Testis (tissue), 2 donors: ENCODE data around the gene TM9SF4.

Experiments used
- POLR2A ChIP-seq: fragments of 450-650 bp; IDR thresholded peaks from one replicate; pipeline ENCODE4 v1.6.1; 2017; ENCODE audit warnings: antibody characterized with exemption, mild to moderate bottlenecking, moderate library complexity
- TF ChIP-seq, protein P1 (sequence below), 3 experiments: fragments of 450-650 bp in 2 of 3; fragments of 200-600 bp in 1 of 3; sonication (generic) in 1 of 3; IDR thresholded peaks; one replicate each; pipeline ENCODE4 v1.5.1; 2016 to 2019; ENCODE audit warnings: antibody characterized with exemption in 3 of 3, mild to moderate bottlenecking in 2 of 3, moderate library complexity in 1 of 3

DNA sequence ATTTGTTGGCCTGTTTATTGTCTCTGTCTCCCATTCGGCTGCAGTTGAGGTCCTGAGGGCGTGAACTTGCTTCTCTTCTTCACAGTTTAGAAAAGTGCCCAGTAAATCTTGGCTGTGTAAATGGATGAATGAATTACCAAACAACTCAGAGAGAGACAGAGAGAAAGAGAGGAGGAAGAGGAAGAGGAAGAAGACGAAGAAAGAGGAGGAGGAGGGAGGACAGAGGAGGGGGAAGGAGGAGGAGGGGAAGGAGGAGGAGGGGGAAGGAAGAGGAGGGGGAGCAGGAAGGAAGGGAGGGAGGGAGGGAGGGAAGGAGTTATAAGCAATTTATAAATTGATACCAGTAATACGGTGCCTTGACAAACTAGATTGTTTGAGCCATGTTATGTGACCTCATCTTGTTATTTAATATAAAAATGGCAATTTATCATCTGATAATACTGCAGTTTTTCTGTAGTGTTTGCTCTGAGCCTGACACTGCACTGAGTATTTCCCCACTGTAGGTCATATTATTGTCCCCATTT lies 38.8 kb upstream of the TM9SF4 start:
- TF ChIP-seq, protein P1, sequence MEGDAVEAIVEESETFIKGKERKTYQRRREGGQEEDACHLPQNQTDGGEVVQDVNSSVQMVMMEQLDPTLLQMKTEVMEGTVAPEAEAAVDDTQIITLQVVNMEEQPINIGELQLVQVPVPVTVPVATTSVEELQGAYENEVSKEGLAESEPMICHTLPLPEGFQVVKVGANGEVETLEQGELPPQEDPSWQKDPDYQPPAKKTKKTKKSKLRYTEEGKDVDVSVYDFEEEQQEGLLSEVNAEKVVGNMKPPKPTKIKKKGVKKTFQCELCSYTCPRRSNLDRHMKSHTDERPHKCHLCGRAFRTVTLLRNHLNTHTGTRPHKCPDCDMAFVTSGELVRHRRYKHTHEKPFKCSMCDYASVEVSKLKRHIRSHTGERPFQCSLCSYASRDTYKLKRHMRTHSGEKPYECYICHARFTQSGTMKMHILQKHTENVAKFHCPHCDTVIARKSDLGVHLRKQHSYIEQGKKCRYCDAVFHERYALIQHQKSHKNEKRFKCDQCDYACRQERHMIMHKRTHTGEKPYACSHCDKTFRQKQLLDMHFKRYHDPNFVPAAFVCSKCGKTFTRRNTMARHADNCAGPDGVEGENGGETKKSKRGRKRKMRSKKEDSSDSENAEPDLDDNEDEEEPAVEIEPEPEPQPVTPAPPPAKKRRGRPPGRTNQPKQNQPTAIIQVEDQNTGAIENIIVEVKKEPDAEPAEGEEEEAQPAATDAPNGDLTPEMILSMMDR (IDR thresholded peaks at IDR 0.05): no peak
- TF ChIP-seq POLR2A: no peak
